ENCODE measurements around the gene DYTN. TPM values are rescaled to one million over a fixed set of nuclear protein-coding genes. Genes with fewer than 3 reads are reported as not detected.

The DYTN gene
- total RNA-seq, 1 donor from 2014 or later, result not detected

GRCh38 chr2:206688453-206688852 is 29.7 kb downstream of the DYTN start:
- intact Hi-C loops (cut with micrococcal nuclease), result no loop called here
- ChIA-PET POLR2A (no interaction called here), CTCF (no interaction called here)
- ATAC-seq (ENCODE audit: low read depth) (no peak), DNase-seq (no peak)
- Mint-ChIP-seq H3K36me3 (ENCODE audit: low read depth) (no peaks in the 10 kb centered on the region), H3K27ac (no peak overlapping the region), H3K4me3 (no peak overlapping the region), H3K27me3 (peaks cover 17% of the 10 kb centered on the region), H3K9me3 (no peaks in the 10 kb centered on the region), H3K4me1 (no peaks in the 10 kb centered on the region)
- TF ChIP-seq CTCF (IDR thresholded peaks at IDR 0.05), result no peak

GRCh38 chr2:206683546-206683945 is 34.6 kb downstream of the DYTN start:
- ChIA-PET POLR2A (no interaction called here), CTCF (no interaction called here)
- Mint-ChIP-seq H3K27me3 (peaks cover 20% of the 10 kb centered on the region), H3K9me3 (no peaks in the 10 kb centered on the region), H3K36me3 (ENCODE audit: low read depth) (no peaks in the 10 kb centered on the region), H3K27ac (no peak overlapping the region), H3K4me3 (no peak overlapping the region), H3K4me1 (no peaks in the 10 kb centered on the region)
- DNase-seq (no peak), ATAC-seq (ENCODE audit: low read depth) (no peak)
- TF ChIP-seq CTCF (IDR thresholded peaks at IDR 0.05), result no peak
- intact Hi-C loops (cut with micrococcal nuclease), result no loop called here

DNA sequence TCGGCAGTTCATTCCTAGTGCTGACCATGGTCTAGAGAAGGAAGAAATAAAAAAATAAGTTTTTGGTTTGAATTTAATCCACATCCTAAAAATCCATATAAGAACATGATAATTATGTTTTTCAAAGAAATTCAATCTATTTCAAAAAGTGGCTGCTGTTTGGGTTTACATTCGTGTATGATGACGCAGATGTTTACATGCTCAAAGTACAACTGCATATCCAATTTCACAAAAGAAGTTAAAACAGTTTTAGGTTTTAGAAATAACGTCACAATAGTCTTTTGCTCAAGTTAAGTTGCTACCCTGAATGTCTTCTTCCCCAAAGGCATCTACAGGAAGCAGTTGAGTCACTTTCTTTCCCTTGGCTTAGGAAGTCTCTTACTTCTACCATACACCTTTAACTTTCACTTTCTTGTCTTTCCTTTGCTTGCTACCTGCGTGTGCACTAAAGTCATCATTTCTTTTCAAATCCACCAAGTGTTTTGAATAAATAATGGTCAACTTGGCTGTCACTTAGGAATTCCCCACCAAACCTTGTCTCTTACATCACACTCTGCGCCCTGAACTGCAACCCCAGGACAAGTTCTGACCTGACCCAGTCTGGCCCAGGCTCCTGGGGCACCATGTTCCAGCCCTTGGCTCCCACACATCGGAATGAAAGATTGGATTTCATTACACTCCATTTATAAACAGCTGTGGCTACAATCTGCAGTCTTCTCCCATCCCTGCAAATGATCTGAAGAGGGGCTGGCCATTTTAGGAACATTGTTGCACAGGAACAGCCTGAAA is 47.5 kb downstream of the DYTN start:
- Mint-ChIP-seq H3K27me3 (peaks cover 12% of the 10 kb centered on the region), H3K4me3 (no peak overlapping the region), H3K27ac (no peak overlapping the region), H3K9me3 (no peaks in the 10 kb centered on the region), H3K36me3 (ENCODE audit: low read depth) (no peaks in the 10 kb centered on the region), H3K4me1 (no peaks in the 10 kb centered on the region)
- no peak for TF ChIP-seq CTCF (IDR thresholded peaks at IDR 0.05)
- no peak for DNase-seq
- ChIA-PET POLR2A (no interaction called here), CTCF (no interaction called here)
- no peak for ATAC-seq (ENCODE audit: low read depth)
- intact Hi-C loops (cut with micrococcal nuclease), result no loop called here

GRCh38 chr2:206665251-206665650 is 52.9 kb downstream of the DYTN start:
- Mint-ChIP-seq H3K9me3 (no peaks in the 10 kb centered on the region), H3K4me3 (no peak overlapping the region), H3K4me1 (no peaks in the 10 kb centered on the region), H3K36me3 (ENCODE audit: low read depth) (no peaks in the 10 kb centered on the region), H3K27me3 (peaks cover 5% of the 10 kb centered on the region), H3K27ac (no peak overlapping the region)
- ChIA-PET CTCF (no interaction called here), POLR2A (no interaction called here)
- intact Hi-C loops (cut with micrococcal nuclease), result no loop called here
- DNase-seq, result no peak
- no peak for ATAC-seq (ENCODE audit: low read depth)
- no peak for TF ChIP-seq CTCF (IDR thresholded peaks at IDR 0.05)

- ATAC-seq (ENCODE audit: low read depth) (no peak), DNase-seq (no peak)
- H3K36me3 Mint-ChIP-seq (ENCODE audit: low read depth), result no peaks in the 10 kb centered on the region
- POLR2A ChIA-PET, result no interaction called here
- H3K9me3 Mint-ChIP-seq, result peaks cover 11% of the 10 kb centered on the region
- H3K27ac Mint-ChIP-seq, result no peak overlapping the region
- no peak for TF ChIP-seq CTCF (IDR thresholded peaks at IDR 0.05)
- intact Hi-C loops (cut with micrococcal nuclease), result no loop called here
- H3K4me1 Mint-ChIP-seq, result no peaks in the 10 kb centered on the region
- CTCF ChIA-PET, result no interaction called here
- H3K27me3 Mint-ChIP-seq, result no peaks in the 10 kb centered on the region
- H3K4me3 Mint-ChIP-seq, result no peak overlapping the region
These were observed 61.1 kb downstream of the DYTN start for GRCh38 chr2:206657087-206657486.

All from activated B cell treated with CpG ODN at 0.5 μM for 24 hours (primary cell).